Islet of Langerhans (tissue), 1 donor: ENCODE measurements around the gene TMEM236.
"Not testable (repeated sequence)": the region's sequence is repeated elsewhere in the genome, so short reads cannot be mapped to it uniquely, and the experiment has no call there.

Experiments
- FAIRE-seq: peaks from one replicate; lab custom pipeline; 2011; peaks lifted over from hg19 to GRCh38; lab: Jason Lieb, UNC

Gene TMEM236

GRCh38 chr10:17751781-17752445 is at the start of gene TMEM236:
TMEM236 (plus strand) TSS chr10:17752201; CDS start chr10:17752296, 95 bp downstream.
- FAIRE-seq, result peak; percentile 95

- no peak for FAIRE-seq
Observed at GRCh38 chr10:17703706-17704105, 48.3 kb upstream of the TMEM236 start.

- FAIRE-seq, result no peak
Observed at GRCh38 chr10:17708821-17709220, 43.2 kb upstream of the TMEM236 start.

- no peak for FAIRE-seq
Observed at GRCh38 chr10:17709492-17709891, 42.5 kb upstream of the TMEM236 start.

GRCh38 chr10:17710181-17710580 is 41.8 kb upstream of the TMEM236 start:
- no peak for FAIRE-seq

- no peak for FAIRE-seq
Observed at GRCh38 chr10:17712053-17712452, 39.9 kb upstream of the TMEM236 start.

GRCh38 chr10:17712717-17713471 is 39.1 kb upstream of the TMEM236 start:
- FAIRE-seq, result no peak

- FAIRE-seq, result no peak
Observed at GRCh38 chr10:17713758-17714157, 38.2 kb upstream of the TMEM236 start.

- FAIRE-seq, result peak; percentile 70
Observed at GRCh38 chr10:17716161-17716560, 35.8 kb upstream of the TMEM236 start.

- FAIRE-seq, result not testable (repeated sequence)
Observed at GRCh38 chr10:17722317-17723014, 29.5 kb upstream of the TMEM236 start.

GRCh38 chr10:17725703-17726102 is 26.3 kb upstream of the TMEM236 start:
- no peak for FAIRE-seq

- FAIRE-seq, result no peak
Observed at GRCh38 chr10:17729630-17730029, 22.4 kb upstream of the TMEM236 start.

- FAIRE-seq, result no peak
Observed at GRCh38 chr10:17730667-17731066, 21.3 kb upstream of the TMEM236 start.

GRCh38 chr10:17731331-17732020 is 20.5 kb upstream of the TMEM236 start:
- FAIRE-seq, result no peak

- no peak for FAIRE-seq
Observed at GRCh38 chr10:17733620-17734019, 18.4 kb upstream of the TMEM236 start.

- FAIRE-seq, result no peak
Observed at GRCh38 chr10:17734432-17735080, 17.4 kb upstream of the TMEM236 start.

GRCh38 chr10:17735166-17735941 is 16.6 kb upstream of the TMEM236 start:
- no peak for FAIRE-seq

- no peak for FAIRE-seq
Observed at GRCh38 chr10:17736223-17736622, 15.8 kb upstream of the TMEM236 start.

GRCh38 chr10:17737027-17737965 is 14.7 kb upstream of the TMEM236 start:
- peak; percentile 96 for FAIRE-seq

- FAIRE-seq, result no peak
Observed at GRCh38 chr10:17740668-17741067, 11.3 kb upstream of the TMEM236 start.
